A549 (cell line): ENCODE measurements around the gene SH3TC2. TPM values are rescaled to one million over a fixed set of nuclear protein-coding genes. Genes with fewer than 3 reads are reported as not detected.

Experiments used
- ATAC-seq, 2 experiments: fragments of 200-7000 bp in 1 of 2; fragments of >200 bp in 1 of 2; cut with Nextera tagmentation in 1 of 2; cut with Tn5 transposase in 1 of 2; 3 replicates each; pipeline versions ENCODE4 v1.8.0 to v1.9.1; 2018 to 2020; ENCODE audit warnings: mild to moderate bottlenecking in 1 of 2, moderate library complexity in 1 of 2
- CTCF ChIA-PET: fragments of 300-600 bp; sonication (Branson Sonifier 250); formaldehyde crosslinking; extraction: SDS; loops from one replicate; lab custom pipeline; 2021; ENCODE audit warnings: antibody characterized with exemption, inconsistent platforms; lab: Yijun Ruan, JAX
- POLR2A ChIA-PET: fragments of 350-600 bp; formaldehyde crosslinking; extraction: SDS; loops from one replicate; lab custom pipeline; 2021; ENCODE audit warnings: antibody characterized with exemption, inconsistent platforms; lab: Yijun Ruan, JAX
- DNase-seq, 2 experiments: peaks; one replicate each; pipeline versions ENCODE4 v3.0.0 to v3.0.0-alpha.2; 2011 to 2016; ENCODE audit warnings: low read depth in 1 of 2, low spot score in 1 of 2
- FAIRE-seq: peaks from 2 replicates; lab custom pipeline; 2011; peaks lifted over from hg19 to GRCh38; lab: Jason Lieb, UNC
- H3K27ac ChIP-seq, 2 experiments: fragments of >200 bp; sonication (Bioruptor Twin); formaldehyde crosslinking; 3 replicates each; pipeline ENCODE4 v1.5.1; 2016 to 2017
- H3K4me1 ChIP-seq: fragments of >200 bp; sonication (Bioruptor Twin); formaldehyde crosslinking; 3 replicates; pipeline ENCODE4 v1.6.1; 2016
- H3K4me2 ChIP-seq: fragments of >200 bp; sonication (Bioruptor Twin); formaldehyde crosslinking; 3 replicates; pipeline ENCODE4 v1.6.1; 2016
- H3K4me3 ChIP-seq: fragments of >200 bp; sonication (Bioruptor Twin); formaldehyde crosslinking; 3 replicates; pipeline ENCODE4 v1.5.1; 2016
- H3K9me3 ChIP-seq: fragments of >200 bp; sonication (Bioruptor Twin); formaldehyde crosslinking; 3 replicates; pipeline ENCODE4 v1.6.1; 2016
- BHLHE40 ChIP-seq: IDR thresholded peaks from 2 replicates; pipeline ENCODE4 v1.6.1; 2012; ENCODE audit warnings: low read depth, low read length, inconsistent platforms
- CBX2 ChIP-seq: fragments of 200-600 bp; sonication (generic); IDR thresholded peaks from 2 replicates; pipeline ENCODE4 v1.6.1; 2016; ENCODE audit warnings: low read depth, mild to moderate bottlenecking, borderline replicate concordance
- EHF ChIP-seq: fragments of 250-450 bp; sonication (Bioruptor Pico); IDR thresholded peaks from 2 replicates; pipeline ENCODE4 v1.5.0; 2020; ENCODE audit warnings: mild to moderate bottlenecking
- EHMT2 ChIP-seq: fragments of 200-600 bp; sonication (generic); IDR thresholded peaks from 2 replicates; pipeline ENCODE4 v1.6.1; 2016; ENCODE audit warnings: antibody characterized with exemption, low read depth, mild to moderate bottlenecking, moderate library complexity
- EP300 ChIP-seq, 2 experiments: fragments of >200 bp; sonication (Bioruptor Twin); formaldehyde crosslinking; IDR thresholded peaks; 2 replicates in 1 of 2; 3 replicates in 1 of 2; pipeline ENCODE4 v1.6.1; 2016 to 2017
- FOSL2 ChIP-seq, 2 experiments: fragments of 450-650 bp in 1 of 2; fragments of >200 bp in 1 of 2; sonication (Bioruptor Twin) in 1 of 2; formaldehyde crosslinking; IDR thresholded peaks; 2 replicates each; pipeline versions ENCODE4 v1.5.0 to v1.6.1; 2016 to 2020; ENCODE audit warnings: mild to moderate bottlenecking in 1 of 2, moderate library complexity in 1 of 2
- HEYL ChIP-seq: fragments of 250-450 bp; sonication (Bioruptor Pico); IDR thresholded peaks from 2 replicates; pipeline ENCODE4 v1.8.0; 2021; ENCODE audit warnings: mild to moderate bottlenecking, moderate library complexity
- HOXB5 ChIP-seq: fragments of 250-450 bp; sonication (Bioruptor Pico); IDR thresholded peaks from 2 replicates; pipeline ENCODE4 v1.5.0; 2020; ENCODE audit warnings: mild to moderate bottlenecking, moderate library complexity
- JUN ChIP-seq, 2 experiments: fragments of >200 bp; sonication (Bioruptor Twin); formaldehyde crosslinking; IDR thresholded peaks; 2 replicates in 1 of 2; 3 replicates in 1 of 2; pipeline ENCODE4 v1.6.1; 2016 to 2017
- KDM5A ChIP-seq: fragments of 200-600 bp; sonication (generic); IDR thresholded peaks from 2 replicates; pipeline ENCODE4 v1.6.1; 2016; ENCODE audit warnings: antibody characterized with exemption, mild to moderate bottlenecking
- MAFK ChIP-seq: fragments of 450-650 bp; IDR thresholded peaks from 2 replicates; pipeline ENCODE4 v1.6.1; 2014; ENCODE audit not compliant: partially characterized antibody
- MAZ ChIP-seq: fragments of 150-350 bp; IDR thresholded peaks from 2 replicates; pipeline ENCODE4 v1.6.1; 2014; ENCODE audit warnings: antibody characterized with exemption, low read depth, low read length, borderline replicate concordance
- MYC ChIP-seq: IDR thresholded peaks from 2 replicates; pipeline ENCODE4 v1.6.1; 2012; ENCODE audit warnings: mild to moderate bottlenecking, inconsistent platforms, low read length, improper control_type of control experiment, borderline replicate concordance
- NPAS2 ChIP-seq: fragments of 250-450 bp; sonication (Bioruptor Pico); IDR thresholded peaks from 2 replicates; pipeline ENCODE4 v1.8.0; 2022; ENCODE audit warnings: mild to moderate bottlenecking, moderate library complexity, borderline replicate concordance
- PHF8 ChIP-seq: fragments of 200-600 bp; sonication (generic); IDR thresholded peaks from 2 replicates; pipeline ENCODE4 v1.6.1; 2016; ENCODE audit warnings: low read depth, mild to moderate bottlenecking, antibody characterized with exemption, moderate library complexity, borderline replicate concordance
- POLR2A ChIP-seq: IDR thresholded peaks from 2 replicates; pipeline ENCODE4 v1.6.1; 2012; ENCODE audit warnings: mild to moderate bottlenecking, low read length
- POLR2AphosphoS2 ChIP-seq: conservative IDR thresholded peaks from 2 replicates; pipeline ENCODE4 v1.6.1; 2012; ENCODE audit warnings: low read length, improper control_type of control experiment, inconsistent platforms
- RARB ChIP-seq: fragments of 250-450 bp; sonication (Bioruptor Pico); IDR thresholded peaks from 2 replicates; pipeline ENCODE4 v1.8.0; 2021; ENCODE audit warnings: mild to moderate bottlenecking, moderate library complexity
- RCOR1 ChIP-seq: fragments of 150-350 bp; IDR thresholded peaks from 2 replicates; pipeline ENCODE4 v1.6.1; 2014; ENCODE audit warnings: antibody characterized with exemption, low read length, low read depth
- RFX5 ChIP-seq: fragments of 450-650 bp; IDR thresholded peaks from 2 replicates; pipeline ENCODE4 v1.7.1; 2014; ENCODE audit warnings: antibody characterized with exemption, mild to moderate bottlenecking, moderate library complexity
- RNF2 ChIP-seq: fragments of 200-600 bp; sonication (generic); IDR thresholded peaks from 2 replicates; pipeline ENCODE4 v1.6.1; 2016; ENCODE audit warnings: low read depth, mild to moderate bottlenecking, antibody characterized with exemption, moderate library complexity, borderline replicate concordance
- TFCP2L1 ChIP-seq: fragments of 250-450 bp; sonication (Bioruptor Pico); IDR thresholded peaks from 2 replicates; pipeline ENCODE4 v1.5.0; 2021; ENCODE audit warnings: mild to moderate bottlenecking
- TP53 ChIP-seq: fragments of 250-450 bp; sonication (Bioruptor Pico); IDR thresholded peaks from 2 replicates; pipeline ENCODE4 v1.5.0; 2021; ENCODE audit warnings: mild to moderate bottlenecking, moderate library complexity
- ZSCAN20 ChIP-seq: fragments of 250-450 bp; sonication (Bioruptor Pico); IDR thresholded peaks from 2 replicates; pipeline ENCODE4 v1.8.0; 2022; ENCODE audit warnings: mild to moderate bottlenecking, moderate library complexity
- WGBS: methylation state at CpG from one replicate; pipeline ENCODE4 v1.1.6; 2017; ENCODE audit errors: missing lambda C conversion rate; 5-methylcytosine and 5-hydroxymethylcytosine counted together
- polyA plus RNA-seq, 4 experiments: library from polyadenylated mRNA; depleted of rRNA in 3 of 4; stranded (reverse); fragments of >200 nt; fragmentation: RNase III in 1 of 4; extraction: RNeasy Plus Mini Kit Qiagen cat#74134 plus additional on column Dnase treatment in 1 of 4; gene quantifications; 2 replicates in 3 of 4; 3 replicates in 1 of 4; pipeline ENCODE4 v1.2.3, GENCODE V29; 2011 to 2017
- TF ChIP-seq, protein P1 (sequence below): fragments of >200 bp; sonication (Bioruptor Twin); formaldehyde crosslinking; IDR thresholded peaks from 3 replicates; pipeline ENCODE4 v1.6.1; 2016
- TF ChIP-seq, protein P2 (sequence below): IDR thresholded peaks from 2 replicates; pipeline ENCODE4 v1.6.1; 2012; ENCODE audit warnings: low read depth, borderline replicate concordance
- TF ChIP-seq, protein P3 (sequence below): fragments of 150-350 bp; IDR thresholded peaks from 2 replicates; pipeline ENCODE4 v1.6.1; 2014; ENCODE audit warnings: low read depth, mild to moderate bottlenecking, low read length
- TF ChIP-seq, protein P4 (sequence below): fragments of 450-650 bp; IDR thresholded peaks from 2 replicates; pipeline ENCODE4 v1.6.1; 2014; ENCODE audit warnings: antibody characterized with exemption
- TF ChIP-seq, protein P5 (sequence below): fragments of 250-450 bp; sonication (Bioruptor Pico); IDR thresholded peaks from 2 replicates; pipeline ENCODE4 v1.5.0; 2021; ENCODE audit warnings: mild to moderate bottlenecking, moderate library complexity, borderline replicate concordance

SH3TC2 gene
- polyA plus RNA-seq, 2 of the 4 experiments (the other 2 are of a cell fraction) = 0.06 to 0.34 TPM

DNA sequence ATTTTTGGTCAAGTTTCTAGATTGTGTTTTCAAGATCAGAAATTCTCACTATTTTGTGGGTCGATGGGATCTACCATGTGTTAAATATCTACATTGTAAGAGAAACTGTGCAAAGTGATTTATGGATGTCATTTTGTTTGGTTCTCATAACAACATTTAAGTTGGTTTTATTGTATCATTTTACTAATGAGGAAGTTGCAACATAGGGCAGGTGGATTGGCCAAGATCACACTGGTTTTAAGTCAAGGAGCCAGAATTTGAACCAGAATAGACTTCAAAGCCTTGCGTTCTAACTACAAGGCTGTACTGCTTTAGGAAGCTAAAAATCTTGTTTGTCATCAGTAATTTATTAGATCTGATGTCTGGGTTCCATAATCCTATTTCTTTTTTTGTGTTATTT, 23.4 kb downstream of the SH3TC2 start:
- DNase-seq (no peak), FAIRE-seq (no peak), ATAC-seq (no peak)
- no peaks in the 10 kb centered on the region for H3K9me3 ChIP-seq
- H3K4me1 ChIP-seq = peaks cover 7% of the 10 kb centered on the region; the same call in 1 of the 3 replicates
- POLR2A ChIA-PET = no interaction called here
- no peak for TF ChIP-seq POLR2AphosphoS2
- no peak for TF ChIP-seq TFCP2L1 (CRISPR knock-in tag)
- TF ChIP-seq NPAS2 = no peak
- TF ChIP-seq ZSCAN20 (CRISPR knock-in tag) = no peak
- TF ChIP-seq EHMT2 = no peak
- no peak for TF ChIP-seq MYC
- TF ChIP-seq RCOR1 = no peak
- no peak for TF ChIP-seq RFX5
- no peak for TF ChIP-seq TP53 (CRISPR knock-in tag)
- TF ChIP-seq POLR2A = no peak
- no peak for TF ChIP-seq KDM5A
- TF ChIP-seq BHLHE40 = no peak
- CTCF ChIA-PET = interaction anchor here (1.8 to 16.9 kb wide), 4 partner anchors 9 to 302 kb away, joined by 5 to 432 read pairs (median 23); no protein-coding TSS in a partner anchor
- H3K4me2 ChIP-seq = no peak overlapping the region
- 77% methylated on average over 2 of the region's 2 CpGs for WGBS
- H3K4me3 ChIP-seq = no peak overlapping the region
- no peak overlapping the region for H3K27ac ChIP-seq

DNA sequence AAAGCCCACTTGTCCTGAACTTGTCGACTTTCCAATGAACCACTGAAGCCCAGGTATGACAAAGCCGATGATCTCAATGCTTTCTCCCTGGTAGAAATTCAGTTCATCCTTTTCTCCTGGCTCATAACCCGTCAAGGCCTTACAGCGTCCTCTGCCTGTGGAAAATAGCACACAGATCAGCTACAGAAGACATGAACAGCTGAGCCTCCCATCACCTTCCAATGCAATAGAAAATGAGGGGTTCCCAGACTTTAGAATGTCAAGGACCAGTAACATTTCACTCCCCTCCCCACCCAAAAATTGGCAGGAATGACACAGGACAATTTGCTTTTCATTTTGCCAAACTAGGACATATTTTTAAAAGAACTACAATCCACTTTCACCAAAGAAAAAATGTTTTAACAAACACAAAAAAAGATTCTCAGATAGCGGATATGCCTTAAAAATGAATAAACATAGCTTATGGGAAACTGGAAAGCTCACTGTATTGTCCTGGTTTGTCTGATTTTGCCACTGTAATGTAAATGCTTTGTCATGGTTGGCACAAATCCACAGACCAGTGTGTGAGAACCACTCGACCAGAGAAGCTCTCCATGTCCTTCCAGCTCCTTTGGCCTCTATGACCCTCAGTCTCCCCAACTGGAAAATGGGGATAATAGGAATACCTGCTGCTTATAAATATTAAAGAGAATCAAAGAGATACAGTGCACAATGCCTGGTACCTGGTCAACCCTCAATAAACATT, 24.4 kb downstream of the SH3TC2 start:
- no peak overlapping the region for H3K4me3 ChIP-seq
- no peak for FAIRE-seq

DNA sequence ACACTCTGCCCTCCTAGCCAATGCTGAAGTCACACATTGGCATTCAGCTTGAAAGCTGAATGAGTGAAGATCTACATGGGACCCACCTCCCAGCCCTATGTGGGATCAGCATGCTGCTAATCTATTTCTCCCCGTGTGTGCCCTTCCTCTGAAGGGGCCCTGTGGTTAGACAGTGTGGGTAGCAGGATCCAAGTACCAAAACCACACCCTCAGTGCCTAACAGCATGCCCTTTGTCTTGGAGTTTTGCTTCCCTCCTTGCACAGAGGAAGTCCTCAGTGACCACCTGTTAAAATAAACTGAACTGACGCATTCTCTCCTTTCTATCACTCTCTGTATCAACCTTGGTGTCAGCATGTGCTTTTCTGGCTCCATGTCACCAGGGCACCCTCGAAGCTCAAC, 25.0 kb downstream of the SH3TC2 start:
- 57% methylated on average over 3 of the region's 3 CpGs for WGBS
- DNase-seq = no peak
- ChIA-PET POLR2A (no interaction called here), CTCF (interaction anchor here (1.3 to 16.9 kb wide), 6 partner anchors 8 to 300 kb away, joined by 4 to 432 read pairs (median 23); no protein-coding TSS in a partner anchor)
- no peak for ATAC-seq
- H3K9me3 ChIP-seq = no peaks in the 10 kb centered on the region
- no peak for FAIRE-seq
- H3K4me3 ChIP-seq = no peak overlapping the region
- no peak overlapping the region for H3K4me2 ChIP-seq
- peak overlapping the region in 1 of 2 experiments; percentile 40; a peak in 1 of 6 replicates for H3K27ac ChIP-seq
- TF ChIP-seq CBX2 = no peak
- TF ChIP-seq FOSL2 (IDR thresholded peaks at IDR 0.05) = no peak
- TF ChIP-seq FOSL2 (CRISPR knock-in tag; IDR thresholded peaks at IDR 0.05) = no peak
- no peak for TF ChIP-seq EHF (CRISPR knock-in tag)
- TF ChIP-seq BHLHE40 = no peak
- TF ChIP-seq MAZ = no peak
- TF ChIP-seq, protein P1, sequence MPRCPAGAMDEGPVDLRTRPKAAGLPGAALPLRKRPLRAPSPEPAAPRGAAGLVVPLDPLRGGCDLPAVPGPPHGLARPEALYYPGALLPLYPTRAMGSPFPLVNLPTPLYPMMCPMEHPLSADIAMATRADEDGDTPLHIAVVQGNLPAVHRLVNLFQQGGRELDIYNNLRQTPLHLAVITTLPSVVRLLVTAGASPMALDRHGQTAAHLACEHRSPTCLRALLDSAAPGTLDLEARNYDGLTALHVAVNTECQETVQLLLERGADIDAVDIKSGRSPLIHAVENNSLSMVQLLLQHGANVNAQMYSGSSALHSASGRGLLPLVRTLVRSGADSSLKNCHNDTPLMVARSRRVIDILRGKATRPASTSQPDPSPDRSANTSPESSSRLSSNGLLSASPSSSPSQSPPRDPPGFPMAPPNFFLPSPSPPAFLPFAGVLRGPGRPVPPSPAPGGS = no peak
- TF ChIP-seq EP300 (IDR thresholded peaks at IDR 0.05) = no peak
- TF ChIP-seq, protein P2, sequence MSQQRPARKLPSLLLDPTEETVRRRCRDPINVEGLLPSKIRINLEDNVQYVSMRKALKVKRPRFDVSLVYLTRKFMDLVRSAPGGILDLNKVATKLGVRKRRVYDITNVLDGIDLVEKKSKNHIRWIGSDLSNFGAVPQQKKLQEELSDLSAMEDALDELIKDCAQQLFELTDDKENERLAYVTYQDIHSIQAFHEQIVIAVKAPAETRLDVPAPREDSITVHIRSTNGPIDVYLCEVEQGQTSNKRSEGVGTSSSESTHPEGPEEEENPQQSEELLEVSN = no peak
- no peak for TF ChIP-seq RFX5
- no peak for TF ChIP-seq MAFK
- TF ChIP-seq NPAS2 = no peak
- TF ChIP-seq KDM5A = no peak
- TF ChIP-seq, protein P3, sequence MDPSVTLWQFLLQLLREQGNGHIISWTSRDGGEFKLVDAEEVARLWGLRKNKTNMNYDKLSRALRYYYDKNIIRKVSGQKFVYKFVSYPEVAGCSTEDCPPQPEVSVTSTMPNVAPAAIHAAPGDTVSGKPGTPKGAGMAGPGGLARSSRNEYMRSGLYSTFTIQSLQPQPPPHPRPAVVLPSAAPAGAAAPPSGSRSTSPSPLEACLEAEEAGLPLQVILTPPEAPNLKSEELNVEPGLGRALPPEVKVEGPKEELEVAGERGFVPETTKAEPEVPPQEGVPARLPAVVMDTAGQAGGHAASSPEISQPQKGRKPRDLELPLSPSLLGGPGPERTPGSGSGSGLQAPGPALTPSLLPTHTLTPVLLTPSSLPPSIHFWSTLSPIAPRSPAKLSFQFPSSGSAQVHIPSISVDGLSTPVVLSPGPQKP = no peak
- TF ChIP-seq, protein P4, sequence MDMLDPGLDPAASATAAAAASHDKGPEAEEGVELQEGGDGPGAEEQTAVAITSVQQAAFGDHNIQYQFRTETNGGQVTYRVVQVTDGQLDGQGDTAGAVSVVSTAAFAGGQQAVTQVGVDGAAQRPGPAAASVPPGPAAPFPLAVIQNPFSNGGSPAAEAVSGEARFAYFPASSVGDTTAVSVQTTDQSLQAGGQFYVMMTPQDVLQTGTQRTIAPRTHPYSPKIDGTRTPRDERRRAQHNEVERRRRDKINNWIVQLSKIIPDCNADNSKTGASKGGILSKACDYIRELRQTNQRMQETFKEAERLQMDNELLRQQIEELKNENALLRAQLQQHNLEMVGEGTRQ = no peak
- TF ChIP-seq, protein P5, sequence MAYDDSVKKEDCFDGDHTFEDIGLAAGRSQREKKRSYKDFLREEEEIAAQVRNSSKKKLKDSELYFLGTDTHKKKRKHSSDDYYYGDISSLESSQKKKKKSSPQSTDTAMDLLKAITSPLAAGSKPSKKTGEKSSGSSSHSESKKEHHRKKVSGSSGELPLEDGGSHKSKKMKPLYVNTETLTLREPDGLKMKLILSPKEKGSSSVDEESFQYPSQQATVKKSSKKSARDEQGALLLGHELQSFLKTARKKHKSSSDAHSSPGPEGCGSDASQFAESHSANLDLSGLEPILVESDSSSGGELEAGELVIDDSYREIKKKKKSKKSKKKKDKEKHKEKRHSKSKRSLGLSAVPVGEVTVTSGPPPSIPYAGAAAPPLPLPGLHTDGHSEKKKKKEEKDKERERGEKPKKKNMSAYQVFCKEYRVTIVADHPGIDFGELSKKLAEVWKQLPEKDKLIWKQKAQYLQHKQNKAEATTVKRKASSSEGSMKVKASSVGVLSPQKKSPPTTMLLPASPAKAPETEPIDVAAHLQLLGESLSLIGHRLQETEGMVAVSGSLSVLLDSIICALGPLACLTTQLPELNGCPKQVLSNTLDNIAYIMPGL (CRISPR knock-in tag) = no peak
- no peak for TF ChIP-seq ZSCAN20 (CRISPR knock-in tag)
- peaks cover 7% of the 10 kb centered on the region; the same call in 1 of the 3 replicates for H3K4me1 ChIP-seq

More for the DNA sequence above, 24.4 kb downstream of the SH3TC2 start:
- ChIA-PET POLR2A (no interaction called here), CTCF (interaction anchor here (1.3 to 16.9 kb wide), 5 partner anchors 8 to 301 kb away, joined by 4 to 432 read pairs (median 6); no protein-coding TSS in a partner anchor)
- TF ChIP-seq FOSL2 (IDR thresholded peaks at IDR 0.05) (no peak), FOSL2 (CRISPR knock-in tag; IDR thresholded peaks at IDR 0.05) (no peak), JUN (IDR thresholded peaks at IDR 0.05) (no peak), PHF8 (no peak), HOXB5 (no peak), HEYL (CRISPR knock-in tag) (no peak), RNF2 (no peak), RARB (CRISPR knock-in tag) (no peak)
- DNase-seq (peak in 1 of 2 experiments; percentile 17), ATAC-seq (no peak)
- Histone ChIP-seq H3K9me3 (no peaks in the 10 kb centered on the region), H3K4me2 (no peak overlapping the region), H3K4me1 (peaks cover 7% of the 10 kb centered on the region; the same call in 1 of the 3 replicates), H3K27ac (peak overlapping the region in 1 of 2 experiments; percentile 40; a peak in 1 of 6 replicates)
- 69% methylated on average over 6 of the region's 6 CpGs for WGBS
